ENCODE measurements around the gene SPACA9.

- TF ChIP-seq CTCF (IDR thresholded peaks at IDR 0.05 in 8 of 11, conservative IDR thresholded peaks at IDR 0.05 in 3 of 11) = no peak
- no peak for TF ChIP-seq POLR2A (IDR thresholded peaks at IDR 0.05)
- TF ChIP-seq POLR2AphosphoS5 (IDR thresholded peaks at IDR 0.05) = no peak
These were observed 25.2 kb upstream of the SPACA9 start for GRCh38 chr9:132853482-132853881.
